GM12875 (cell line): ENCODE results near the gene PKDCC.
A peak's percentile ranks its signal among the peaks of the same experiment; 100 is the strongest.
"Not testable (repeated sequence)": the region's sequence is repeated elsewhere in the genome, so short reads cannot be mapped to it uniquely, and the experiment has no call there.

Source experiments
- H3K4me3 ChIP-seq: one replicate; pipeline ENCODE4 v1.5.1; 2011; ENCODE audit warnings: low read depth, low read length, control low read depth
- TF ChIP-seq, protein P1 (sequence below): IDR thresholded peaks from 2 replicates; pipeline ENCODE4 v1.5.1; 2011; ENCODE audit warnings: low read depth, mild to moderate bottlenecking, control low read depth, inconsistent platforms, low read length, moderate library complexity, borderline replicate concordance; ENCODE audit not compliant: insufficient read depth

The PKDCC gene

DNA sequence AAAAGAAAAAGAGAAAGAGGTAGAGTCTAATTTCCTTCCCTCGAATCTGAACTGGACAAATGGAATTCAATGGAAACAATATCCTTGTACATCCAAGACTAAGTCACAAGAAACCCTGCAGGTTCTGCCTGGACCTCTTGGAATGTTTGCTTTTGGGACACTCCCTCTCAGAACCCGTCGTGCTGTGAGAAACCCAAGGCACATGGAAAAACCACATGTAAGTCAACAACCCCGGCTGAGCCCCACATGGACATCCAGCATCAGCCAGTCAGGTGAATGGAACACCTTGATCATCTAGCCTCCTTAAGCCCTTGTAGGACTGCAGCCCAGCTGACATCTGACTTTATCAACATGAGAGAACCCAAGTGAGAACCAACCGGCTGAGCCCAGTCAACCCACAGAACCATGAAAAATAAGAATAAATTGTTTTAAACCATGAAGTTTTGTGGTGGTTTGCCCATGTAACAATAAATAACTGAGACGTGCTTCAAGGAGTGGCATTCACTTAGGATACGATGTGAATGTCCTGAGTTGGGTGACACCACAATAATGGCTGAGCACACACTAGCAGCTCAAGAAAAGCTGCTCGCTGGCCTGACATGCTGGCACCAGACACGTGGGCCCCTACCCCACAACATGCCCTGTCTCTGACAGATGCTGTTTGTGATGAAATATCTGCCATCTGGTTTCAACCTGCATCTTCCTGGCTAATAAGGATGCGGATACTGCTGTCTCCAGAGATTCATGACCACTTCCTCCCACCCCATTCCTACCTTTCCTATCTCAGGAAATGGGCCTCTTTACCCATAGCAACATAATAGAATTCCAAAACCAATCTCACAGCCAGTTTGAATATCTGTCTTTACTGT is 28.8 kb downstream of the PKDCC start:
- TF ChIP-seq, protein P1, sequence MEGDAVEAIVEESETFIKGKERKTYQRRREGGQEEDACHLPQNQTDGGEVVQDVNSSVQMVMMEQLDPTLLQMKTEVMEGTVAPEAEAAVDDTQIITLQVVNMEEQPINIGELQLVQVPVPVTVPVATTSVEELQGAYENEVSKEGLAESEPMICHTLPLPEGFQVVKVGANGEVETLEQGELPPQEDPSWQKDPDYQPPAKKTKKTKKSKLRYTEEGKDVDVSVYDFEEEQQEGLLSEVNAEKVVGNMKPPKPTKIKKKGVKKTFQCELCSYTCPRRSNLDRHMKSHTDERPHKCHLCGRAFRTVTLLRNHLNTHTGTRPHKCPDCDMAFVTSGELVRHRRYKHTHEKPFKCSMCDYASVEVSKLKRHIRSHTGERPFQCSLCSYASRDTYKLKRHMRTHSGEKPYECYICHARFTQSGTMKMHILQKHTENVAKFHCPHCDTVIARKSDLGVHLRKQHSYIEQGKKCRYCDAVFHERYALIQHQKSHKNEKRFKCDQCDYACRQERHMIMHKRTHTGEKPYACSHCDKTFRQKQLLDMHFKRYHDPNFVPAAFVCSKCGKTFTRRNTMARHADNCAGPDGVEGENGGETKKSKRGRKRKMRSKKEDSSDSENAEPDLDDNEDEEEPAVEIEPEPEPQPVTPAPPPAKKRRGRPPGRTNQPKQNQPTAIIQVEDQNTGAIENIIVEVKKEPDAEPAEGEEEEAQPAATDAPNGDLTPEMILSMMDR: no peak
- no peak overlapping the region for H3K4me3 ChIP-seq

DNA sequence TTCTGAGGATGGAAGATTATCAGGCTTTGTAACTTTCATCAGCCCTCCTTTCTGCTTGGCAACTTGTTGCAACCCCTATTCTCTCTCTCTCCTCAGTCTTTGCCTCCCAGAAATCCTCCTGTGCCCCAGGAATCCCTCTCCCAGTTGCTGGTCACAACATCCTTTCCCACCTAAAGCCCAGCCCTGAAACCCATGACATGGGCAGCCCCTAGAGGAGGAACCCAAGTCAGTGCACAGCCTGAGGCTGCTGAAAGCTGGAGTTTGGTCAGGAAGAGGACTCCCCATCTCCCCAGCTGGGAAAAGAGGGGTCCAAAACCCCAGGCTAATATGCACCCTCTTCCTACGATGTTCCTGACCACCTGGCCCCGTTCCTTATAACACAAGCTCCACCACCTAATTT is 29.5 kb downstream of the PKDCC start:
- no peak overlapping the region for H3K4me3 ChIP-seq
- TF ChIP-seq, protein P1: peak; percentile 20; the same call in 1 of the 2 replicates

DNA sequence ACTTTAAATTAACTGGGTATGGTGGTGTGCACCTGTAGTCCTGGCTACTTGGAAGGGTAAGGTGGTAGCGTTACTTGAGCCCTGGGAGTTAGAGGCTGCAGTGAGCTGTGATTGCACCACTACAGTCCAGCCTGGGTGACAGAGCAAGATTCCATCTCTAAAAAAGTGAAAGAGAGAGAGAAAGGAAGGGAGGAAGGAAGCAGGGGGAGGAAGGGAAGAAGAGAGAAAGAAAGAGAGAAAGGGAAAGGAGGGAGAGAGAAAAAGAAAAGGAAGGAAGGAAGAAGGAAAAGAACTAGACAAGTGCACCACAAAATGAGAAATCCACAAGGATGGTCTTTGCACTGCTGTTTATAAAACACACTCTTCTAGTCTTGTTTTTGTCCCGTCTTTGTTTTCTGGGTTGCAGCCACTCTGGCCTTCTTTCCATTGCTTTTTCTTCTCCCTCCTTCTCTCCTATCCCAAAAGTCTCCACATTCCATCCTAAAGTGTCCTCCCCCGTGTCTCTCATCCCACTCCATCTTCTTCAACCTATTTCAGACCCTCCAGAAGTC is 32.0 kb downstream of the PKDCC start:
- H3K4me3 ChIP-seq: no peak overlapping the region
- TF ChIP-seq, protein P1: no peak

DNA sequence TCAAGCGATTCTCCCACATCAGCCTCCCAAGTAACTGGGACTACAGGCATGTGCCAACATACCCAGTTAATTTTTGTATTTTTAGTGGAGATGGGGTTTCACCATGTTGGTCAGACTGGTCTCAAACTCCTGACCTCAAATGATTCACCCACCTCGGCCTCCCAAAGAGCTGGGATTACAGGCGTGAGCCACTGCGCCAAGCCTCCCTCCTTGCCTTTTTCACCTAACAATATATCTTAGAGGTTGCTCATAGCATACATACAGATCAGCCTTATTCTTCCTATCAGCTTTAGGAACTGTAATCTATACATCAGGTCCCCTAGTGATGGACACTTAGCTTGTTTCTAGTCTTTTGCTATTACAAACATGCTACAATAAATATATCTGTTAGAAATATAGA is 33.3 kb downstream of the PKDCC start:
- H3K4me3 ChIP-seq: not testable (repeated sequence)

DNA sequence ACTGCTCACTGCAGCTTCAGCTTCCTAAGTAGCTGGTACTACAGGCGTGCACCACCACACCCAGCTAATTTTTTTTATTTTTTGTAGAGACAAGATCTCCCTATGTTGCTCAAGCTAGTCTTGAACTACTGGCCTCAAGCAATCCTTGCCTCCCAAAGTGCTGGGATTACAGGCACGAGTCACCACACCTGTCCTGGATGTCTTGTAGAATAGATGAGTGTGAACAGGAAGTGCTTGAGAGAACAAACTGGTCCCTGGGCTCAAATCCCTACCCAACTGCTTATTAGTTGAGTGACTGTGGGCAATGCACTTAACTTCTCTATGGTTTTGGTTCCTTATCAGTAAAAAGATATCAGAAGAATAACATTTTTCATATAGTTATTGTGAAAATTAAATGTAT is 34.2 kb downstream of the PKDCC start:
- no peak overlapping the region for H3K4me3 ChIP-seq
- TF ChIP-seq, protein P1: no peak

DNA sequence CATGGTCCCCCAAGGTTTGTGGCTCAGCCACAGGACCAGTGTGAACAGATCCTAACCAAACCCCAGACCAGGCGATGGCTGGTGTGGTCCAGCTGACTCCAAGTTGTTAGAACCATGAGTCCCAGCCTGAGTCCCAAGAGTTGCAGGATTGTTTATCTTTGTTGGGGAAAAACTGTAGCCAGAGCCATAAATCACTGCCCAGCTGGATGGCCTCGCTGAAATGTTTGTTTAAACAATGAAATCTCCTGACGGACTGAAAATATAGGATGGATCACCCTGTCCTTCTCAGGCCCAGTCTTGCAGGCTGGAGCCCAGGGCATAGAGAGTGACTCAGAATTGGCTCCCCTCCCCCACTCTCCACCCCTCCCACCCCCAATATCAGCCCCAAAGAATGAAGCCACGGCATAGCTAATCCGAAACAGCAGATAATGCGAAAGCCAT is 36.4 kb downstream of the PKDCC start:
- H3K4me3 ChIP-seq: no peak overlapping the region
- TF ChIP-seq, protein P1: no peak

DNA sequence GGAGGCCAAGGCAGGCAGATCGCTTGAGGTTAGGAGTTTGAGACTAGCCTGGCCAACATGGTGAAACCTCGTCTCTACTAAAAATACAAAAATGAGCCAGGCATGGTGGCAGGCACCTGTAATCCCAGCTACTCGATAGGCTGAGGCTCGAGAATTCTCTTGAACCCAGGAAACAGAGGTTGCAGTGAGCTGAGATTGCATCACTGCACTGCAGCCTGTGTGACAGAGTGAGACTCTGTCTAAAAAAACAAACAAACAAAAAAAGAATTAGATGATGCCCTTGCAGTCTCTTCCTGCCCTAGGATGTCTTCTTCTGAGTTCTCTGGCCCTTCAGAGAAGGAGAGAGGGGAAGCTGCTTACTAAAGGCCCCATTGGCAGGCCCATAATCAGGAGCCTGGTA is 37.2 kb downstream of the PKDCC start:
- H3K4me3 ChIP-seq: not testable (repeated sequence)
